ENCODE results near the gene RHOA. TPM values are rescaled to one million over a fixed set of nuclear protein-coding genes. Genes with fewer than 3 reads are reported as not detected.
"Not testable (repeated sequence)": the region's sequence is repeated elsewhere in the genome, so short reads cannot be mapped to it uniquely, and the experiment has no call there.

Gene RHOA
- total and polyA plus RNA-seq, 4 donors: 144 to 169 (median 160) TPM

DNA sequence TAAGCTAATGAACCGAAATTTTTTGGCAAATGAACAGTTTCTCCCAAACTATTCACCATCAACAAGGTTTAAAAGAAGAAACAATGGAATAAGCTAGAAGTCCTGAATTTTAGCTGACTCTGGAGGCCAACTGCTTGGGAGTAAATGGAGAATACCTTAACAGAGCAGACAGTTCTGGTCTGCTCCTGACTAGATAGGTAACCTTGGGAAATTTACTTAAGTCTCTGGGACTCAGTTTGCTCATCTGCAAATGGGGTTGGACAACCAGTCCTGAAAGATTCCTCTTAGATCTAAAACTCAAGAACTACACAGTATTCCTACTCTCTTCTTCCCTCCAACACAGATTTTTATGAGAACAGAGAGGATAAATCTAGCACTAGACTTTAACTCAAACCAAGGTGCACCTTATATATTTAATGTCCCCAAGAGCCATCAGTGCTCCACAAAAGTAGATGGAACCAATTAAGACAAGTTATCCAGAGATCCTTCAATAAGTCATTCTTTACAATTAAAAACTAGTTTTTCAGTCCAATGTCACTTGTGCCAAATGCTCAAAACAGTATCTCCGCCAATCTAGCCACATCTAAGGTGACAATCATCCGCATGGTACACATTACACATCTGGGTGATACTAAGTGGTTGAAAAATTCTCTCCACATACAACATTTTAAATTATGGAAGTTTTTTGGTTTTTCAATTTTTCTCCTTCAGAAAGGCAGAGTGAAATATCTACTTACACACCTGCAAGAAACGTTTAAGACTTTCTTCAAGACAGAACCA is 1.5 kb downstream of the RHOA start:
- DNase-seq (ENCODE audit: low spot score): no peak
- H3K4me1 ChIP-seq (ENCODE audit: control insufficient read depth in 4 of 4, insufficient read depth in 4 of 4, low read length in 3 of 4): peaks cover 7 to 44% (median 30%) of the 10 kb centered on the region in 4 donors
- 45% methylated on average over 4 of the region's 4 CpGs for WGBS

GRCh38 chr3:49406571-49407565 is 4.9 kb downstream of the RHOA start:
- H3K27me3 ChIP-seq (ENCODE audit: control insufficient read depth in 4 of 4, insufficient read depth in 4 of 4, low read length in 3 of 4): no peaks in the 10 kb centered on the region
- peaks cover 5 to 33% (median 18%) of the 10 kb centered on the region in 4 donors for H3K4me1 ChIP-seq (ENCODE audit: control insufficient read depth in 4 of 4, insufficient read depth in 4 of 4, low read length in 3 of 4)
- no peaks in the 10 kb centered on the region for H3K9me3 ChIP-seq (ENCODE audit: control insufficient read depth in 4 of 4, low read length in 3 of 4)
- H3K27ac ChIP-seq (ENCODE audit: low read depth in 1 of 2, low read length in 2 of 2): peak overlapping the region in 1 of 2 donors; percentile 5
- H3K36me3 ChIP-seq (ENCODE audit: control insufficient read depth in 4 of 4, insufficient read depth in 3 of 4, low read depth in 1 of 4, low read length in 3 of 4): peaks cover 0 to 3% (median 1%) of the 10 kb centered on the region in 4 donors
- no peak for DNase-seq (ENCODE audit: low spot score)
- H3K9ac ChIP-seq (ENCODE audit: low read depth in 1 of 2, low read length in 2 of 2): no peak overlapping the region
- no peak overlapping the region for H3K4me3 ChIP-seq (ENCODE audit: low read depth in 1 of 3, low read length in 3 of 3)
- TF ChIP-seq FOXA1 (IDR thresholded peaks at IDR 0.05) (no peak), NR2F2 (IDR thresholded peaks at IDR 0.05) (peak; percentile 84)
- 74% methylated on average over 17 of the region's 17 CpGs for WGBS

More for the DNA sequence above, 1.5 kb downstream of the RHOA start:
- TF ChIP-seq, protein P1, sequence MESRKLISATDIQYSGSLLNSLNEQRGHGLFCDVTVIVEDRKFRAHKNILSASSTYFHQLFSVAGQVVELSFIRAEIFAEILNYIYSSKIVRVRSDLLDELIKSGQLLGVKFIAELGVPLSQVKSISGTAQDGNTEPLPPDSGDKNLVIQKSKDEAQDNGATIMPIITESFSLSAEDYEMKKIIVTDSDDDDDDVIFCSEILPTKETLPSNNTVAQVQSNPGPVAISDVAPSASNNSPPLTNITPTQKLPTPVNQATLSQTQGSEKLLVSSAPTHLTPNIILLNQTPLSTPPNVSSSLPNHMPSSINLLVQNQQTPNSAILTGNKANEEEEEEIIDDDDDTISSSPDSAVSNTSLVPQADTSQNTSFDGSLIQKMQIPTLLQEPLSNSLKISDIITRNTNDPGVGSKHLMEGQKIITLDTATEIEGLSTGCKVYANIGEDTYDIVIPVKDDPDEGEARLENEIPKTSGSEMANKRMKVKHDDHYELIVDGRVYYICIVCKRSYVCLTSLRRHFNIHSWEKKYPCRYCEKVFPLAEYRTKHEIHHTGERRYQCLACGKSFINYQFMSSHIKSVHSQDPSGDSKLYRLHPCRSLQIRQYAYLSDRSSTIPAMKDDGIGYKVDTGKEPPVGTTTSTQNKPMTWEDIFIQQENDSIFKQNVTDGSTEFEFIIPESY (IDR thresholded peaks at IDR 0.05): no peak
- TF ChIP-seq HNF4A (conservative IDR thresholded peaks at IDR 0.05) (no peak), FOXA1 (IDR thresholded peaks at IDR 0.05) (no peak), RXRA (IDR thresholded peaks at IDR 0.05) (no peak), GABPA (IDR thresholded peaks at IDR 0.05 in 1 of 2, conservative IDR thresholded peaks at IDR 0.05 in 1 of 2) (no peak), NR2F2 (IDR thresholded peaks at IDR 0.05) (no peak), HNF4G (IDR thresholded peaks at IDR 0.05) (no peak), SP1 (IDR thresholded peaks at IDR 0.05) (no peak)
- TF ChIP-seq, protein P2, sequence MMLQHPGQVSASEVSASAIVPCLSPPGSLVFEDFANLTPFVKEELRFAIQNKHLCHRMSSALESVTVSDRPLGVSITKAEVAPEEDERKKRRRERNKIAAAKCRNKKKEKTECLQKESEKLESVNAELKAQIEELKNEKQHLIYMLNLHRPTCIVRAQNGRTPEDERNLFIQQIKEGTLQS (IDR thresholded peaks at IDR 0.05): no peak
- Histone ChIP-seq H3K36me3 (ENCODE audit: control insufficient read depth in 4 of 4, insufficient read depth in 3 of 4, low read depth in 1 of 4, low read length in 3 of 4) (peaks cover 0 to 6% (median 2%) of the 10 kb centered on the region in 4 donors), H3K27me3 (ENCODE audit: control insufficient read depth in 4 of 4, insufficient read depth in 4 of 4, low read length in 3 of 4) (no peaks in the 10 kb centered on the region), H3K27ac (ENCODE audit: low read depth in 1 of 2, low read length in 2 of 2) (no peak overlapping the region), H3K9ac (ENCODE audit: low read depth in 1 of 2, low read length in 2 of 2) (peak overlapping the region in 1 of 2 donors; percentile 93), H3K9me3 (ENCODE audit: control insufficient read depth in 4 of 4, low read length in 3 of 4) (no peaks in the 10 kb centered on the region), H3K4me3 (ENCODE audit: low read depth in 1 of 3, low read length in 3 of 3) (peak overlapping the region; percentile 77 to 98 (median 93))

DNA sequence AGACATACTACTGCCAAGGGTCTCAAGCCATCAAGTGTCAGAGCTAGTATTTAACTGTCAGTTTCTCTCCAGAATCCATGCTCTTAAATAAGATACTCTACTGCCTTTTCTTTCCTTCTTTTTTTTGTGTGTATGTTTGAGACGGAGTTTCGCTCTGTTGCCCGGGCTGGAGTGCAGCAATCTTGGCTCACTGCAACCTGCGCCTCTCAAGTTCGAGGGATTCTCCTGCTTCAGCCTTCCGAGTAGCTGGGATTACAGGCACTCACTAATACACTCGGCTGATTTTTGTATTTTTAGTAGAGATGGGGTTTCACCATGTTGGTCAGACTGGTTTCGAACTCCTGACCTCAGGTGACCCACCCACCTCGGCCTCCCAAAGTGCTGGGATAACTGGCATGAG is 6.2 kb downstream of the RHOA start:
- not testable (repeated sequence) for H3K27me3 ChIP-seq (ENCODE audit: control insufficient read depth in 4 of 4, insufficient read depth in 4 of 4, low read length in 3 of 4); DNase-seq (ENCODE audit: low spot score); H3K9me3 ChIP-seq (ENCODE audit: control insufficient read depth in 4 of 4, low read length in 3 of 4); H3K27ac ChIP-seq (ENCODE audit: low read depth in 1 of 2, low read length in 2 of 2); H3K9ac ChIP-seq (ENCODE audit: low read depth in 1 of 2, low read length in 2 of 2); H3K4me3 ChIP-seq (ENCODE audit: low read depth in 1 of 3, low read length in 3 of 3); H3K36me3 ChIP-seq (ENCODE audit: control insufficient read depth in 4 of 4, insufficient read depth in 3 of 4, low read depth in 1 of 4, low read length in 3 of 4)
- peaks cover 5 to 31% (median 17%) of the 10 kb centered on the region in 4 donors for H3K4me1 ChIP-seq (ENCODE audit: control insufficient read depth in 4 of 4, insufficient read depth in 4 of 4, low read length in 3 of 4)
- 76% methylated on average over 9 of the region's 9 CpGs for WGBS
